GM12891 (cell line): Measurements from ENCODE around the gene LTBP1.

Experiments
- PAX5 ChIP-seq: IDR thresholded peaks from 2 replicates; pipeline ENCODE4 v1.6.1; 2011; ENCODE audit warnings: low read length, moderate library complexity, mild to moderate bottlenecking; ENCODE audit not compliant: insufficient read depth, severe bottlenecking
- POLR2A ChIP-seq: IDR thresholded peaks from 2 replicates; pipeline ENCODE4 v1.6.1; 2011; ENCODE audit warnings: low read depth, low read length, control low read depth
- POLR2AphosphoS5 ChIP-seq: IDR thresholded peaks from 2 replicates; pipeline ENCODE4 v1.6.1; 2011; ENCODE audit warnings: low read depth, low read length, control low read depth
- POU2F2 ChIP-seq: IDR thresholded peaks from 2 replicates; pipeline ENCODE4 v1.6.1; 2011; ENCODE audit warnings: low read depth, mild to moderate bottlenecking, control low read depth, low read length, moderate library complexity
- SPI1 ChIP-seq: IDR thresholded peaks from 2 replicates; pipeline ENCODE4 v1.6.1; 2011; ENCODE audit warnings: low read depth, low read length, control low read depth
- TAF1 ChIP-seq: IDR thresholded peaks from 2 replicates; pipeline ENCODE4 v1.6.1; 2011; ENCODE audit warnings: low read depth, low read length, control low read depth

DNA sequence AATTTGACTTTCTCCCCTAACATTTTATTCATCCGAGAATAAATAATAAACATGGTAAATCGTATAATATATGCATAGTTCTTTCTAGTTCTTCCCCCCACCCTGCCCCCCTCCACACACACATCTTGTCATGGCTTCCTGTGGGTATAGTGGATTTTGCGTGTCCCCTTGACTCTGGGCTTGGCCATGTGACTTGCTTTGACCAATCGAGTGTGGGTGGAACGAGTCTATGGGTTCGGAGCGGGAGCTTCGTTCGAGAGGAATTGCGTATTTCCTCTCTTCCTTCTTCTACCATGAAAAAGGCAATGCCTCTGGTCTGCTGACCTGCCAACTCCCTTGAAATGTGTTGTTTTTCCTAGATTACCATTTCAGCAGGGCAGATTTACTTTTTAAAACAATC is 175.2 kb downstream of the LTBP1 start:
- TF ChIP-seq POLR2A (no peak), POLR2AphosphoS5 (no peak), POU2F2 (no peak), SPI1 (no peak), TAF1 (no peak), PAX5 (no peak)
